Parathyroid adenoma (tissue), 2 donors: ENCODE results near the gene GIMD1.

Experiments used
- H2AFZ ChIP-seq: fragments of 300-600 bp; sonication (generic); one replicate; pipeline ENCODE4 v1.7.0; 2017; ENCODE audit warnings: antibody characterized with exemption, mild to moderate bottlenecking
- H3K27ac ChIP-seq: fragments of 300-600 bp; sonication (generic); one replicate; pipeline ENCODE4 v1.7.0; 2017
- H3K27me3 ChIP-seq: fragments of 300-600 bp; sonication (generic); one replicate; pipeline ENCODE4 v1.7.0; 2017; ENCODE audit warnings: low read length; ENCODE audit not compliant: control insufficient read depth, insufficient read depth
- H3K36me3 ChIP-seq: fragments of 300-600 bp; sonication (generic); one replicate; pipeline ENCODE4 v1.7.0; 2017; ENCODE audit warnings: low read length; ENCODE audit not compliant: control insufficient read depth, insufficient read depth
- H3K4me1 ChIP-seq: fragments of 300-600 bp; sonication (generic); one replicate; pipeline ENCODE4 v1.7.0; 2017; ENCODE audit warnings: control low read depth
- H3K4me2 ChIP-seq: fragments of 300-600 bp; sonication (generic); one replicate; pipeline ENCODE4 v1.7.0; 2017; ENCODE audit warnings: low read length
- H3K4me3 ChIP-seq: fragments of 300-600 bp; sonication (generic); one replicate; pipeline ENCODE4 v1.7.0; 2017; ENCODE audit warnings: low read depth, low read length
- H3K79me2 ChIP-seq: fragments of 300-600 bp; sonication (generic); one replicate; pipeline ENCODE4 v1.7.0; 2017; ENCODE audit warnings: control low read depth
- H3K9ac ChIP-seq: fragments of 300-600 bp; sonication (generic); one replicate; pipeline ENCODE4 v1.7.0; 2017; ENCODE audit warnings: mild to moderate bottlenecking
- H3K9me3 ChIP-seq: fragments of 300-600 bp; sonication (generic); one replicate; pipeline ENCODE4 v1.7.0; 2017; ENCODE audit warnings: low read length; ENCODE audit not compliant: control insufficient read depth
- TF ChIP-seq, protein P1 (sequence below): fragments of 300-600 bp; sonication (generic); IDR thresholded peaks from one replicate; pipeline ENCODE4 v1.7.0; 2017; ENCODE audit warnings: antibody characterized with exemption, mild to moderate bottlenecking
- donor health status: primary hyperparathyroidism.

GIMD1 gene

DNA sequence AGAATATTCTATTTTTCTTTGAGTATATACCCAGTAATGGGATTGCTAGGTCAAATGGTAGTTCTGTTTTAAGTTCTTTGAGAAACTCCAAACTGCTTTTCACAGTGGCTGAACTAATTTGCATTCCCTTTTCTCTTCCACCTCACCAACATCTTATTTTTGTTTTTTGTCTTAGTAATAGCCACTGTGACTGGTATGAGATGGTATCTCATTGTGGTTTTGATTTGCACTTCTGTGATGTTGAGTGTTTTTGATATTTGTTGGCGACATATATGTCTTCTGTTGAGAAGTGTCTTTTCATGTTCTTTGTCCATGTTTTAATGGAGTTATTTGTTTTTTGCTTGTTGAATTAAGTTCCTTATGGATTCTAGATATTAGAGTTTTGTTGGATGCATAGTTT lies 27.8 kb downstream of the GIMD1 start:
- Histone ChIP-seq H3K9me3 (no peaks in the 10 kb centered on the region), H3K9ac (no peak overlapping the region), H3K79me2 (no peaks in the 10 kb centered on the region), H3K27ac (no peak overlapping the region), H3K4me3 (no peak overlapping the region), H3K27me3 (no peaks in the 10 kb centered on the region), H3K4me2 (no peak overlapping the region), H3K4me1 (no peaks in the 10 kb centered on the region), H2AFZ (no peak overlapping the region), H3K36me3 (no peaks in the 10 kb centered on the region)
- TF ChIP-seq, protein P1, sequence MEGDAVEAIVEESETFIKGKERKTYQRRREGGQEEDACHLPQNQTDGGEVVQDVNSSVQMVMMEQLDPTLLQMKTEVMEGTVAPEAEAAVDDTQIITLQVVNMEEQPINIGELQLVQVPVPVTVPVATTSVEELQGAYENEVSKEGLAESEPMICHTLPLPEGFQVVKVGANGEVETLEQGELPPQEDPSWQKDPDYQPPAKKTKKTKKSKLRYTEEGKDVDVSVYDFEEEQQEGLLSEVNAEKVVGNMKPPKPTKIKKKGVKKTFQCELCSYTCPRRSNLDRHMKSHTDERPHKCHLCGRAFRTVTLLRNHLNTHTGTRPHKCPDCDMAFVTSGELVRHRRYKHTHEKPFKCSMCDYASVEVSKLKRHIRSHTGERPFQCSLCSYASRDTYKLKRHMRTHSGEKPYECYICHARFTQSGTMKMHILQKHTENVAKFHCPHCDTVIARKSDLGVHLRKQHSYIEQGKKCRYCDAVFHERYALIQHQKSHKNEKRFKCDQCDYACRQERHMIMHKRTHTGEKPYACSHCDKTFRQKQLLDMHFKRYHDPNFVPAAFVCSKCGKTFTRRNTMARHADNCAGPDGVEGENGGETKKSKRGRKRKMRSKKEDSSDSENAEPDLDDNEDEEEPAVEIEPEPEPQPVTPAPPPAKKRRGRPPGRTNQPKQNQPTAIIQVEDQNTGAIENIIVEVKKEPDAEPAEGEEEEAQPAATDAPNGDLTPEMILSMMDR = no peak

DNA sequence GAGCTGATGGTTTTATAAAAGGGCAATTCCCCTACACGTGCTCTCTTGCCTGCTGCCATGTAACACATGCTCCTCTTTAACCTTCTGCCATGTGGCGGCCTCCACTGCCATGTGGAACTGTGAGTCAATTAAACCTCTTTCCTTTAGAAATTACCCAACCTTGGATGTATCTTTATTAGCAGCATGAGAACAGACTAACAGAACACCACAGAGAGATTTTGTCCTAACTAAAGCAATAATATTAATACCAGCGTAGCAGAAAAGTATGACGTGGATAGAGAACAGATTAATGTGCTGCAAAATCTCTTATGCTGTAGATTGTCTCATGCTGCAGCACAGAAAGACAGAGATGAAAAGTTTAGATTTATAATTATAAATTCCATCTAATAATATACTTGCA lies 29.1 kb downstream of the GIMD1 start:
- Histone ChIP-seq H3K9ac (no peak overlapping the region), H3K27ac (no peak overlapping the region), H3K9me3 (no peaks in the 10 kb centered on the region), H3K36me3 (no peaks in the 10 kb centered on the region), H3K79me2 (no peaks in the 10 kb centered on the region), H3K27me3 (no peaks in the 10 kb centered on the region), H2AFZ (no peak overlapping the region), H3K4me1 (no peaks in the 10 kb centered on the region), H3K4me2 (no peak overlapping the region), H3K4me3 (no peak overlapping the region)
- TF ChIP-seq, protein P1 = no peak

DNA sequence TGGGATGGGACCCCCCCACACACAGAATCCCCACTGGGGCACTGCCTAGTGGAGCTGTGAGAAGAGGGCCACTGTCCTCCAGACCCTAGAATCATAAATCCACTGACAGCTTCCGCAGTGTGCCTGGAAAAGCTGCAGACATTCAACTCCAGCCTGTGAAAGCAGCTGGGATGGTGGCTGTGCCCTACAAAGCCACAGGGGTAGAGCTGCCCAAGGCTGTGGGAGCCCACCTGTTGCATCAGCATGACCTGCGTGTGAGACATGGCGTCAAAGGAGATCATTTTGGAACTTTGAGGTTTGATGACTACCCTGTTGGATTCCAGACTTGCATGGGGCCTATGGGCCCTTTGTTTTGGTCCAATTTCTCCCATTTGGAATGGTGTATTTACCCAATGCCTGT lies 29.9 kb downstream of the GIMD1 start:
- Histone ChIP-seq H3K4me3 (no peak overlapping the region), H3K79me2 (no peaks in the 10 kb centered on the region), H3K9ac (no peak overlapping the region), H3K36me3 (no peaks in the 10 kb centered on the region), H3K9me3 (no peaks in the 10 kb centered on the region), H3K4me2 (no peak overlapping the region), H2AFZ (no peak overlapping the region), H3K27ac (no peak overlapping the region), H3K4me1 (no peaks in the 10 kb centered on the region), H3K27me3 (no peaks in the 10 kb centered on the region)
- TF ChIP-seq, protein P1 = no peak

DNA sequence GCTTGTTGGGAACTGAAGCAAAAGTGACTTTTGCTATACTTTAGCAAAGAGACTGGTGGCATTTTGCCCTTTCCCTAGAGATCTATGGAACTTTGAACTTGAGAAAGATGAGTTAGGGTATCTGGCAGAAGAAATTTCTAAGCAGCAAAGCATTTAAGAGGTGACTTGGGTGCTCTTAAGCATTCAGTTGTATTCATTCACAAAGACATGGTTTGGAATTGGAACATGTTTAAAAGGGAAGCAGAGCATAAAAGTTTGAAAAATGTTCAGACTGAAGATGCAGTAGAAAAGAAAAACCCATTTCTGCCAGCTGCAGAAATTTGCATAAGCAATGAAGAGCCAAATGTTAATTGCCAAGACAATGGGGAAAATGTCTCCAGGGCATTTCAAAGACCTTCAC lies 30.7 kb downstream of the GIMD1 start:
- no peak overlapping the region for H2AFZ ChIP-seq
- no peaks in the 10 kb centered on the region for H3K36me3 ChIP-seq
- no peak overlapping the region for H3K27ac ChIP-seq
- H3K9ac ChIP-seq = no peak overlapping the region
- H3K4me1 ChIP-seq = no peaks in the 10 kb centered on the region
- no peak overlapping the region for H3K4me3 ChIP-seq
- no peaks in the 10 kb centered on the region for H3K27me3 ChIP-seq
- no peaks in the 10 kb centered on the region for H3K79me2 ChIP-seq
- H3K9me3 ChIP-seq = no peaks in the 10 kb centered on the region
- TF ChIP-seq, protein P1 = no peak
- H3K4me2 ChIP-seq = no peak overlapping the region

DNA sequence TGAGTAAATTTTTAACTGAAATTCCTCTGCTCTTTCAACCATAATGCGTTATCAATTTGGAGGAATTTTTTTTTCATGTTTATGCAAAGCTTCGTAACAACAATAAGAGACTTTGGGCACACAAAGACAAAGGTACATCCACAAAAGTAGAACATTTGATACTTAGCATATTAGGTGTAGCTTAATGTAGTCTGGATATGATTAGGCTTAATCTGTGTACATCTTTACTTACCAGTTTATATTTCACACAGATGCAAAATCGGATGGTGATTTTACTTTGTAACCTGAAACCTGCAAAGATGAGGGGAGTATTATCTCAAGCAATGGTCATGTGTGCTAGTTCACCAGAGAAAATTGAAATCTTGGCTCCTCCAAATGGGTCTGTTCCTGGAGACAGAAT lies 32.0 kb downstream of the GIMD1 start:
- Histone ChIP-seq H3K4me2 (no peak overlapping the region), H3K36me3 (no peaks in the 10 kb centered on the region), H3K9me3 (no peaks in the 10 kb centered on the region), H3K4me1 (no peaks in the 10 kb centered on the region), H3K4me3 (no peak overlapping the region), H3K9ac (no peak overlapping the region), H2AFZ (no peak overlapping the region), H3K79me2 (no peaks in the 10 kb centered on the region), H3K27ac (no peak overlapping the region), H3K27me3 (no peaks in the 10 kb centered on the region)
- TF ChIP-seq, protein P1 = no peak
